Measurements from ENCODE around the gene TMEM232. TPM values are rescaled to one million over a fixed set of nuclear protein-coding genes. Genes with fewer than 3 reads are reported as not detected.

TMEM232 gene
- total and polyA plus RNA-seq, 2 of the 4 experiments (the other 2 are of a cell fraction) = 0.17 to 0.36 TPM

GRCh38 chr5:110402562-110402961 lies 323.9 kb downstream of the TMEM232 start:
- ChIA-PET POLR2A (ENCODE audit: unreplicated experiment) (no interaction called here), CTCF (no interaction called here)
- no peak overlapping the region for H2BK120ac ChIP-seq (ENCODE audit: low read depth, low read length)
- H3K4ac ChIP-seq (ENCODE audit: low read depth, low read length) = no peak overlapping the region
- H4K8ac ChIP-seq (ENCODE audit: low read depth in 2 of 2, low read length in 2 of 2) = no peak overlapping the region
- no peak overlapping the region for H3K14ac ChIP-seq (replicated peaks; ENCODE audit: low read depth, low read length)
- no peak overlapping the region for H4K5ac ChIP-seq (ENCODE audit: low read depth, low read length)
- H2AK5ac ChIP-seq (ENCODE audit: low read depth, low read length) = no peak overlapping the region
- 25% methylated on average over 1 of the region's 1 CpG; no CpG with 5 or more reads in 1 of the 2 experiments for WGBS, 2 experiments (ENCODE audit: extremely low coverage in 2 of 2, insufficient read length in 1 of 2)
- H3K4me2 ChIP-seq (ENCODE audit: low read depth, low read length) = no peak overlapping the region
- no peaks in the 10 kb centered on the region for H3K9me3 ChIP-seq (ENCODE audit: control insufficient read depth, insufficient read depth, low read length)
- no peak for TF ChIP-seq CEBPB (IDR thresholded peaks at IDR 0.05; ENCODE audit: low read depth, low read length)
- TF ChIP-seq, protein P1, sequence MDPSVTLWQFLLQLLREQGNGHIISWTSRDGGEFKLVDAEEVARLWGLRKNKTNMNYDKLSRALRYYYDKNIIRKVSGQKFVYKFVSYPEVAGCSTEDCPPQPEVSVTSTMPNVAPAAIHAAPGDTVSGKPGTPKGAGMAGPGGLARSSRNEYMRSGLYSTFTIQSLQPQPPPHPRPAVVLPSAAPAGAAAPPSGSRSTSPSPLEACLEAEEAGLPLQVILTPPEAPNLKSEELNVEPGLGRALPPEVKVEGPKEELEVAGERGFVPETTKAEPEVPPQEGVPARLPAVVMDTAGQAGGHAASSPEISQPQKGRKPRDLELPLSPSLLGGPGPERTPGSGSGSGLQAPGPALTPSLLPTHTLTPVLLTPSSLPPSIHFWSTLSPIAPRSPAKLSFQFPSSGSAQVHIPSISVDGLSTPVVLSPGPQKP (IDR thresholded peaks at IDR 0.05; ENCODE audit: borderline replicate concordance, low read depth, low read length) = no peak
- no peaks in the 10 kb centered on the region for H3K79me1 ChIP-seq (ENCODE audit: low read depth in 1 of 2, low read length in 2 of 2)
- no peak overlapping the region for H3K56ac ChIP-seq (ENCODE audit: extremely low read depth, insufficient read depth, low read length)
- no peak overlapping the region for H3K23ac ChIP-seq (ENCODE audit: low read depth, low read length)
- no peaks in the 10 kb centered on the region for H3K4me1 ChIP-seq (ENCODE audit: control insufficient read depth, insufficient read depth, low read length)
- no peak overlapping the region for H2AFZ ChIP-seq (replicated peaks; ENCODE audit: low read length, poor library complexity)
- no peak overlapping the region for H2BK20ac ChIP-seq (ENCODE audit: low read depth, low read length)
- no peak overlapping the region for H3K18ac ChIP-seq (ENCODE audit: low read depth, low read length)
- H4K20me1 ChIP-seq (ENCODE audit: insufficient read depth, low read length) = no peaks in the 10 kb centered on the region
- ATAC-seq (ENCODE audit: low read depth) (no peak), DNase-seq (no peak)
- dilution Hi-C loops (cut with HindIII; ENCODE audit: low sequenced_read_pairs, unreplicated experiment) = no loop called here
- no peak overlapping the region for H3K9ac ChIP-seq (ENCODE audit: low read depth, low read length)
- no peak overlapping the region for H3K27ac ChIP-seq (ENCODE audit: insufficient read depth, low read length)
- no peaks in the 10 kb centered on the region for H3K36me3 ChIP-seq (ENCODE audit: control insufficient read depth, insufficient read depth, low read length)
- no peak overlapping the region for H2BK15ac ChIP-seq (ENCODE audit: low read depth, low read length)
- no peak overlapping the region for H3K4me3 ChIP-seq (ENCODE audit: insufficient read depth, low read depth, low read length)
- in situ Hi-C loops (cut with MboI; ENCODE audit: low sequenced_read_pairs) = no loop called here
- H3K9me1 ChIP-seq (ENCODE audit: insufficient read depth, low read length) = no peaks in the 10 kb centered on the region
- H3K27me3 ChIP-seq (ENCODE audit: control insufficient read depth, insufficient read depth, low read length) = no peaks in the 10 kb centered on the region
- H2AK9ac ChIP-seq (replicated peaks; ENCODE audit: low read depth, low read length, poor library complexity) = no peak overlapping the region
- BruUV-seq (replicated peaks) = no TSS peak
- H2BK5ac ChIP-seq (ENCODE audit: low read depth, low read length, poor library complexity, severe bottlenecking) = no peak overlapping the region
- intact Hi-C loops (cut with micrococcal nuclease) = no loop called here
- no peak overlapping the region for H4K91ac ChIP-seq (ENCODE audit: insufficient read depth, low read depth, low read length)
